B cell (primary cell): ENCODE measurements around the gene RNF114. TPM values are rescaled to one million over a fixed set of nuclear protein-coding genes. Genes with fewer than 3 reads are reported as not detected.

Source experiments
- ATAC-seq: fragments of 200-7000 bp; cut with Tn5 transposase; one replicate; pipeline ENCODE4 v1.10.0; 2021; ENCODE audit warnings: low read depth, mild to moderate bottlenecking, moderate number of reproducible peaks, moderate library complexity
- CTCF ChIA-PET: fragments of 350-600 bp; sonication (Branson Sonifier 250); formaldehyde crosslinking; loops from one replicate; lab custom pipeline; 2021; ENCODE audit warnings: antibody characterized with exemption, inconsistent platforms; lab: Charles Lee
- POLR2A ChIA-PET: fragments of 350-600 bp; sonication (Branson Sonifier 250); formaldehyde crosslinking; loops from one replicate; lab custom pipeline; 2021; ENCODE audit warnings: antibody characterized with exemption; lab: Charles Lee
- DNase-seq: peaks from one replicate; pipeline ENCODE4 v3.0.0; 2013
- H2AFZ ChIP-seq: 2 replicates; pipeline ENCODE4 v1.6.1; 2012; ENCODE audit warnings: mild to moderate bottlenecking, low read depth, low read length; ENCODE audit not compliant: insufficient read depth, poor library complexity, severe bottlenecking
- H3K27ac ChIP-seq, 2 donors: 1 replicate in 1 of 2; 2 replicates in 1 of 2; pipeline ENCODE4 v1.5.1; 2012 to 2013; ENCODE audit warnings: low read length in 2 of 2, mild to moderate bottlenecking in 2 of 2, moderate library complexity in 1 of 2
- H3K27me3 ChIP-seq, 4 experiments: fragments of 200-600 bp in 1 of 4; sonication (generic) in 1 of 4; replicated peaks in 1 of 4; 1 replicate in 2 of 4; 2 replicates in 2 of 4; pipeline versions ENCODE4 v1.6.1 to v1.7.0; 2013 to 2016; ENCODE audit warnings: low read length in 3 of 4, mild to moderate bottlenecking in 2 of 4, mixed read lengths in 1 of 4, moderate library complexity in 1 of 4; ENCODE audit not compliant: insufficient read depth in 4 of 4, control insufficient read depth in 3 of 4; ENCODE audit errors: control extremely low read depth in 1 of 4
- H3K36me3 ChIP-seq, 2 experiments: replicated peaks in 1 of 2; 1 replicate in 1 of 2; 2 replicates in 1 of 2; pipeline versions ENCODE4 v1.6.1 to v1.7.1; 2013; ENCODE audit warnings: low read length in 1 of 2; ENCODE audit not compliant: insufficient read depth in 2 of 2, control insufficient read depth in 1 of 2; ENCODE audit errors: control extremely low read depth in 1 of 2, extremely low read depth in 1 of 2
- H3K4me1 ChIP-seq, 2 donors: fragments of 200-600 bp in 1 of 2; sonication (generic) in 1 of 2; 1 replicate in 1 of 2; 2 replicates in 1 of 2; pipeline versions ENCODE4 v1.5.1 to v1.6.1; 2013 to 2017; ENCODE audit warnings: low read length in 2 of 2; ENCODE audit not compliant: control insufficient read depth in 2 of 2, insufficient read depth in 2 of 2
- H3K4me2 ChIP-seq: replicated peaks from 2 replicates; pipeline ENCODE3; 2012; ENCODE audit warnings: mild to moderate bottlenecking, low read depth, low read length; ENCODE audit not compliant: poor library complexity, severe bottlenecking
- H3K4me3 ChIP-seq, 5 experiments: fragments of 200-600 bp in 1 of 5; sonication (generic) in 1 of 5; 1 replicate in 3 of 5; 2 replicates in 2 of 5; pipeline versions ENCODE4 v1.5.1 to v1.7.0; 2011 to 2016; ENCODE audit warnings: low read length in 4 of 5, mild to moderate bottlenecking in 4 of 5, low read depth in 2 of 5, control low read depth in 1 of 5, moderate library complexity in 1 of 5; ENCODE audit not compliant: insufficient read depth in 1 of 5; ENCODE audit errors: control extremely low read depth in 1 of 5, extremely low read depth in 1 of 5
- H3K79me2 ChIP-seq: fragments of 200-600 bp; sonication (generic); one replicate; pipeline ENCODE4 v1.6.0; 2016; ENCODE audit warnings: low read length; ENCODE audit not compliant: control insufficient read depth, insufficient read depth
- H3K9ac ChIP-seq: fragments of 200-600 bp; sonication (generic); 2 replicates; pipeline ENCODE4 v1.6.1; 2017; ENCODE audit warnings: mild to moderate bottlenecking, low read length, moderate library complexity
- H3K9me3 ChIP-seq, 3 donors: one replicate each; pipeline versions ENCODE4 v1.6.1 to v1.7.1; 2013; ENCODE audit warnings: low read length in 2 of 3; ENCODE audit not compliant: control insufficient read depth in 2 of 3, insufficient read depth in 1 of 3; ENCODE audit errors: control extremely low read depth in 1 of 3
- H4K20me1 ChIP-seq: 2 replicates; pipeline ENCODE4 v1.6.0; 2012; ENCODE audit warnings: mild to moderate bottlenecking, low read length; ENCODE audit not compliant: insufficient read depth, control insufficient read depth, poor library complexity, severe bottlenecking
- H3K27ac Mint-ChIP-seq: one replicate; pipeline ENCODE4 v1.8.0; 2021; ENCODE audit warnings: mixed read lengths
- H3K27me3 Mint-ChIP-seq: one replicate; pipeline ENCODE4 v1.8.0; 2021; ENCODE audit warnings: mixed read lengths
- H3K4me1 Mint-ChIP-seq: one replicate; pipeline ENCODE4 v1.8.0; 2021; ENCODE audit warnings: mixed read lengths
- H3K4me3 Mint-ChIP-seq: one replicate; pipeline ENCODE4 v1.8.0; 2021; ENCODE audit warnings: mixed read lengths
- H3K9me3 Mint-ChIP-seq: one replicate; pipeline ENCODE4 v1.8.0; 2022; ENCODE audit warnings: mixed read lengths; ENCODE audit not compliant: insufficient read depth
- CTCF ChIP-seq: fragments of 200-600 bp; IDR thresholded peaks from one replicate; pipeline ENCODE4 v1.8.0; 2022; ENCODE audit warnings: antibody characterized with exemption, mild to moderate bottlenecking
- EZH2 ChIP-seq: IDR thresholded peaks from 2 replicates; pipeline ENCODE4 v1.6.1; 2012; ENCODE audit warnings: borderline replicate concordance, low read depth, mild to moderate bottlenecking, moderate library complexity, low read length; ENCODE audit not compliant: insufficient read depth, poor library complexity, severe bottlenecking
- WGBS: methylation state at CpG from one replicate; pipeline ENCODE4 v1.1.5; 2013; ENCODE audit warnings: missing lambda C conversion rate; ENCODE audit not compliant: insufficient coverage; 5-methylcytosine and 5-hydroxymethylcytosine counted together
- intact Hi-C: fragments of 100-400 bp; cut with micrococcal nuclease; formaldehyde crosslinking; loops from one replicate; pipeline ENCODE4 v1.10.0; 2022
- polyA plus RNA-seq: library from polyadenylated mRNA; depleted of rRNA; stranded (reverse); fragments of >200 nt; gene quantifications from 2 replicates; pipeline ENCODE4 v1.2.3, GENCODE V29; 2012
- total RNA-seq, 2 donors: library from RNA; stranded (reverse); fragments of 120-200 nt in 1 of 2; gene quantifications; 1 replicate in 1 of 2; 2 replicates in 1 of 2; pipeline versions ENCODE4 v1.2.3 to v1.2.4, GENCODE V29; 2013 to 2022

The RNF114 gene
- total and polyA plus RNA-seq, 2 donors (not counting 1 experiment from before 2014, with no cell fraction given) = 81.7 to 117 TPM

GRCh38 chr20:49901588-49901987 lies 34.6 kb upstream of the RNF114 start:
- Histone ChIP-seq H3K27me3 (no peaks in the 10 kb centered on the region), H3K9me3 (no peaks in the 10 kb centered on the region), H3K9ac (no peak overlapping the region), H3K36me3 (peaks cover 3 to 27% of the 10 kb centered on the region in 2 experiments), H4K20me1 (no peaks in the 10 kb centered on the region), H3K4me2 (no peak overlapping the region), H3K79me2 (peaks cover 3% of the 10 kb centered on the region), H2AFZ (no peak overlapping the region), H3K27ac (no peak overlapping the region), H3K4me1 (no peaks in the 10 kb centered on the region), H3K4me3 (no peak overlapping the region)
- WGBS = 97% methylated on average over 5 of the region's 5 CpGs
- intact Hi-C loops = no loop called here
- no peaks in the 10 kb centered on the region for H3K27me3 Mint-ChIP-seq
- TF ChIP-seq EZH2 (no peak), CTCF (no peak)
- ChIA-PET CTCF (interaction anchor here (0.7 kb wide), 1 partner anchor 773 kb away, joined by 3 read pairs; no protein-coding TSS in a partner anchor), POLR2A (no interaction called here)
- H3K4me3 Mint-ChIP-seq = no peak overlapping the region
- DNase-seq = no peak
- H3K27ac Mint-ChIP-seq = no peak overlapping the region
- no peaks in the 10 kb centered on the region for H3K9me3 Mint-ChIP-seq
- no peaks in the 10 kb centered on the region for H3K4me1 Mint-ChIP-seq
- no peak for ATAC-seq

DNA sequence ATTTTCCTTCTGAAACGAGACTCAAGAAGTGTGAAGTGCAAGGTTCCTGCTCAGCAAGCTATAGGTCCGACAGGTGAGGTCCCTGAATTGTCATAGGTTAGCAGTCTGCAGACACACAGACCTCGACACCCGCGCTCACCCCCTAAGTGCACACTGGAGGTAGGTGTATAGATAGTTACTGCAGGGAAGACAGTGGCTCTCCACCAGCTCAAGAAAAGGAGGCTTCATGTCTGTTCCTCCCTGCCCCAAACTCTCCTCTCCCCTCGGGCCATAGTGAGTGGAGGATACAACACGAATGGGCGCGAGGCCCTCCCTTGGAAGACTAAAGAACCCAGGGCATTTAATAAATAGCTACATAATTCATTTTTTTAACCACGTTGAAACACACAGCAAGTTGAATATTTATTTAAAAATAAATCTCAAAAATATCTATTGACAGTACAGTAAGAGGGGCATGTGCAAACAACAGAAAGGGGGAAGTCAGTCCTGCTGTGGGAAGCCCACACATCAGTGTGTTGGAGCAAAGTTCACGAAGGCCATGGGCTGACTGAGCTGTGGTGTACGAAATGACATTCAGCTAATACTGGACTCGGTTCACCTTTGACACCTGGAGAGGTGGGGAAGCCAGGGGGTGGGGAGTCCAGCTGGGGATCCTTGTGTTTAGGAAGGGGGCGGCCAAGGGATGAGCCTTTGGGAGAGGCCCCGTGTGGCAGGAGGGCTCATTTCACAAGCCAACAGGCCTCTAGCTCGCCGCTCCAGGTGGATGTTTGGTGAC lies 31.6 kb upstream of the RNF114 start:
- Mint-ChIP-seq H3K4me1 (no peaks in the 10 kb centered on the region), H3K27me3 (no peaks in the 10 kb centered on the region), H3K9me3 (no peaks in the 10 kb centered on the region), H3K4me3 (no peak overlapping the region), H3K27ac (no peak overlapping the region)
- Histone ChIP-seq H3K4me2 (no peak overlapping the region), H3K4me1 (no peaks in the 10 kb centered on the region), H3K27me3 (no peaks in the 10 kb centered on the region), H3K4me3 (no peak overlapping the region), H4K20me1 (peaks cover 8% of the 10 kb centered on the region), H3K9ac (no peak overlapping the region), H3K36me3 (peaks cover 3 to 42% of the 10 kb centered on the region in 2 experiments), H3K79me2 (peaks cover 19% of the 10 kb centered on the region), H3K9me3 (no peaks in the 10 kb centered on the region), H2AFZ (no peak overlapping the region), H3K27ac (no peak overlapping the region)
- no peak for TF ChIP-seq EZH2
- no peak for TF ChIP-seq CTCF
- POLR2A ChIA-PET = no interaction called here
- DNase-seq (no peak), ATAC-seq (no peak)
- CTCF ChIA-PET = interaction anchor here (0.6 to 1.1 kb wide), 2 partner anchors 11 to 16 kb away, joined by 3 read pairs; no protein-coding TSS in a partner anchor
- 93% methylated on average over 10 of the region's 17 CpGs for WGBS
- intact Hi-C loops = no loop called here
